Stimulated activated CD8-positive, alpha-beta memory T cell treated with anti-CD3 and anti-CD28 coated beads, Interleukin-2, amount 100 ng/mL, for 1 hour (primary cell): ENCODE measurements around the gene HSPB8.
"Not testable (repeated sequence)": the region's sequence is repeated elsewhere in the genome, so short reads cannot be mapped to it uniquely, and the experiment has no call there.

Source experiments
- DNase-seq, 2 donors: peaks; one replicate each; pipeline ENCODE4 v3.0.0-alpha.2; 2020; ENCODE audit warnings: low read depth in 2 of 2

HSPB8 gene

GRCh38 chr12:119206348-119207062 is 27.8 kb downstream of the HSPB8 start:
- no peak for DNase-seq

- DNase-seq = no peak
Observed at GRCh38 chr12:119207063-119207560, 28.4 kb downstream of the HSPB8 start.

GRCh38 chr12:119208626-119209061 is 29.9 kb downstream of the HSPB8 start:
- DNase-seq = no peak

GRCh38 chr12:119211884-119212283 is 33.2 kb downstream of the HSPB8 start:
- no peak for DNase-seq

GRCh38 chr12:119216084-119216483 is 37.4 kb downstream of the HSPB8 start:
- DNase-seq = no peak

GRCh38 chr12:119218875-119219274 is 40.1 kb downstream of the HSPB8 start:
- not testable (repeated sequence) for DNase-seq

GRCh38 chr12:119222222-119222951 is 43.7 kb downstream of the HSPB8 start:
- no peak for DNase-seq

GRCh38 chr12:119225454-119225853 is 46.7 kb downstream of the HSPB8 start:
- DNase-seq = no peak

GRCh38 chr12:119227292-119227691 is 48.6 kb downstream of the HSPB8 start:
- no peak for DNase-seq

GRCh38 chr12:119229205-119229604 is 50.5 kb downstream of the HSPB8 start:
- DNase-seq = no peak

- no peak for DNase-seq
Observed at GRCh38 chr12:119229837-119230236, 51.1 kb downstream of the HSPB8 start.

- DNase-seq = no peak
Observed at GRCh38 chr12:119230807-119231206, 52.1 kb downstream of the HSPB8 start.

GRCh38 chr12:119231774-119232173 is 53.0 kb downstream of the HSPB8 start:
- no peak for DNase-seq

- DNase-seq = no peak
Observed at GRCh38 chr12:119235197-119235751, 56.5 kb downstream of the HSPB8 start.

- DNase-seq = no peak
Observed at GRCh38 chr12:119236372-119236771, 57.6 kb downstream of the HSPB8 start.

GRCh38 chr12:119239040-119239439 is 60.3 kb downstream of the HSPB8 start:
- no peak for DNase-seq

GRCh38 chr12:119241049-119241448 is 62.3 kb downstream of the HSPB8 start:
- DNase-seq = no peak

- no peak for DNase-seq
Observed at GRCh38 chr12:119241580-119242169, 62.9 kb downstream of the HSPB8 start.
